ENCODE data around the gene ZNF346.
"Not testable (repeated sequence)": the region's sequence is repeated elsewhere in the genome, so short reads cannot be mapped to it uniquely, and the experiment has no call there.

The ZNF346 gene

GRCh38 chr5:177010153-177010552 is 12.3 kb upstream of the ZNF346 start:
- no peak for DNase-seq

GRCh38 chr5:177015156-177015555 is 7.3 kb upstream of the ZNF346 start:
- no peak for DNase-seq

- no peak for DNase-seq
These were observed 4.2 kb upstream of the ZNF346 start for GRCh38 chr5:177018341-177018740.

GRCh38 chr5:177020033-177020432 is 2.5 kb upstream of the ZNF346 start:
- DNase-seq = no peak

- no peak for DNase-seq
These were observed 788 bp downstream of the ZNF346 start for GRCh38 chr5:177023303-177023664.

GRCh38 chr5:177024559-177024958 is 2.1 kb downstream of the ZNF346 start:
- DNase-seq = no peak

GRCh38 chr5:177025101-177025601 is 2.7 kb downstream of the ZNF346 start:
- no peak for DNase-seq

- no peak for DNase-seq
These were observed 5.2 kb downstream of the ZNF346 start for GRCh38 chr5:177027665-177028064.

GRCh38 chr5:177029498-177029897 is 7.0 kb downstream of the ZNF346 start:
- no peak for DNase-seq

GRCh38 chr5:177035976-177036375 is 13.5 kb downstream of the ZNF346 start:
- DNase-seq = no peak

GRCh38 chr5:177036443-177036842 is 13.9 kb downstream of the ZNF346 start:
- DNase-seq = no peak

GRCh38 chr5:177036921-177037320 is 14.4 kb downstream of the ZNF346 start:
- no peak for DNase-seq

- no peak for DNase-seq
These were observed 18.4 kb downstream of the ZNF346 start for GRCh38 chr5:177040814-177041420.

GRCh38 chr5:177041936-177042335 is 19.4 kb downstream of the ZNF346 start:
- no peak for DNase-seq

GRCh38 chr5:177043114-177043513 is 20.6 kb downstream of the ZNF346 start:
- no peak for DNase-seq

GRCh38 chr5:177043958-177044357 is 21.5 kb downstream of the ZNF346 start:
- no peak for DNase-seq

GRCh38 chr5:177044641-177045040 is 22.1 kb downstream of the ZNF346 start:
- no peak for DNase-seq

GRCh38 chr5:177045631-177046030 is 23.1 kb downstream of the ZNF346 start:
- no peak for DNase-seq

- DNase-seq = not testable (repeated sequence)
These were observed 26.0 kb downstream of the ZNF346 start for GRCh38 chr5:177048531-177048930.

GRCh38 chr5:177049285-177049684 is 26.8 kb downstream of the ZNF346 start:
- no peak for DNase-seq

- no peak for DNase-seq
These were observed 42.2 kb downstream of the ZNF346 start for GRCh38 chr5:177064500-177065277.

GRCh38 chr5:177065491-177065890 is 43.0 kb downstream of the ZNF346 start:
- DNase-seq = no peak

- no peak for DNase-seq
These were observed 43.7 kb downstream of the ZNF346 start for GRCh38 chr5:177066224-177066623.

GRCh38 chr5:177067503-177067902 is 45.0 kb downstream of the ZNF346 start:
- DNase-seq = no peak
